A549 (cell line): ENCODE measurements around the gene MC2R. TPM values are rescaled to one million over a fixed set of nuclear protein-coding genes. Genes with fewer than 3 reads are reported as not detected.

ENCODE experiments used
- ATAC-seq, 2 experiments: fragments of 200-7000 bp in 1 of 2; fragments of >200 bp in 1 of 2; cut with Nextera tagmentation in 1 of 2; cut with Tn5 transposase in 1 of 2; 3 replicates each; pipeline versions ENCODE4 v1.8.0 to v1.9.1; 2018 to 2020; ENCODE audit warnings: mild to moderate bottlenecking in 1 of 2, moderate library complexity in 1 of 2
- CTCF ChIA-PET: fragments of 300-600 bp; sonication (Branson Sonifier 250); formaldehyde crosslinking; extraction: SDS; loops from one replicate; lab custom pipeline; 2021; ENCODE audit warnings: antibody characterized with exemption, inconsistent platforms; lab: Yijun Ruan, JAX
- POLR2A ChIA-PET: fragments of 350-600 bp; formaldehyde crosslinking; extraction: SDS; loops from one replicate; lab custom pipeline; 2021; ENCODE audit warnings: antibody characterized with exemption, inconsistent platforms; lab: Yijun Ruan, JAX
- DNase-seq, 2 experiments: peaks; one replicate each; pipeline versions ENCODE4 v3.0.0 to v3.0.0-alpha.2; 2011 to 2016; ENCODE audit warnings: low read depth in 1 of 2, low spot score in 1 of 2
- FAIRE-seq: peaks from 2 replicates; lab custom pipeline; 2011; peaks lifted over from hg19 to GRCh38; lab: Jason Lieb, UNC
- H3K27ac ChIP-seq, 2 experiments: fragments of >200 bp; sonication (Bioruptor Twin); formaldehyde crosslinking; 3 replicates each; pipeline ENCODE4 v1.5.1; 2016 to 2017
- H3K4me1 ChIP-seq: fragments of >200 bp; sonication (Bioruptor Twin); formaldehyde crosslinking; 3 replicates; pipeline ENCODE4 v1.6.1; 2016
- H3K4me2 ChIP-seq: fragments of >200 bp; sonication (Bioruptor Twin); formaldehyde crosslinking; 3 replicates; pipeline ENCODE4 v1.6.1; 2016
- H3K4me3 ChIP-seq: fragments of >200 bp; sonication (Bioruptor Twin); formaldehyde crosslinking; 3 replicates; pipeline ENCODE4 v1.5.1; 2016
- H3K9me3 ChIP-seq: fragments of >200 bp; sonication (Bioruptor Twin); formaldehyde crosslinking; 3 replicates; pipeline ENCODE4 v1.6.1; 2016
- BHLHE40 ChIP-seq: IDR thresholded peaks from 2 replicates; pipeline ENCODE4 v1.6.1; 2012; ENCODE audit warnings: low read depth, low read length, inconsistent platforms
- CHD4 ChIP-seq: fragments of 200-600 bp; sonication (generic); IDR thresholded peaks from 2 replicates; pipeline ENCODE4 v1.6.1; 2016; ENCODE audit warnings: antibody characterized with exemption, mild to moderate bottlenecking, borderline replicate concordance
- EHMT2 ChIP-seq: fragments of 200-600 bp; sonication (generic); IDR thresholded peaks from 2 replicates; pipeline ENCODE4 v1.6.1; 2016; ENCODE audit warnings: antibody characterized with exemption, low read depth, mild to moderate bottlenecking, moderate library complexity
- FOSB ChIP-seq: fragments of 250-450 bp; sonication (Bioruptor Pico); IDR thresholded peaks from 2 replicates; pipeline ENCODE4 v1.5.0; 2020; ENCODE audit warnings: mild to moderate bottlenecking, moderate library complexity
- FOSL2 ChIP-seq, 2 experiments: fragments of 450-650 bp in 1 of 2; fragments of >200 bp in 1 of 2; sonication (Bioruptor Twin) in 1 of 2; formaldehyde crosslinking; IDR thresholded peaks; 2 replicates each; pipeline versions ENCODE4 v1.5.0 to v1.6.1; 2016 to 2020; ENCODE audit warnings: mild to moderate bottlenecking in 1 of 2, moderate library complexity in 1 of 2
- HOXB13 ChIP-seq: fragments of 250-450 bp; sonication (Bioruptor Pico); IDR thresholded peaks from 2 replicates; pipeline ENCODE4 v1.5.0; 2020; ENCODE audit warnings: low read depth, mild to moderate bottlenecking, moderate library complexity
- JUN ChIP-seq, 2 experiments: fragments of >200 bp; sonication (Bioruptor Twin); formaldehyde crosslinking; IDR thresholded peaks; 2 replicates in 1 of 2; 3 replicates in 1 of 2; pipeline ENCODE4 v1.6.1; 2016 to 2017
- JUNB ChIP-seq: fragments of >200 bp; sonication (Bioruptor Twin); formaldehyde crosslinking; IDR thresholded peaks from 2 replicates; pipeline ENCODE4 v1.6.1; 2016
- NFE2L2 ChIP-seq: fragments of 150-350 bp; conservative IDR thresholded peaks from 2 replicates; pipeline ENCODE4 v1.6.1; 2014; ENCODE audit warnings: low read length
- NPAS2 ChIP-seq: fragments of 250-450 bp; sonication (Bioruptor Pico); IDR thresholded peaks from 2 replicates; pipeline ENCODE4 v1.8.0; 2022; ENCODE audit warnings: mild to moderate bottlenecking, moderate library complexity, borderline replicate concordance
- PHF8 ChIP-seq: fragments of 200-600 bp; sonication (generic); IDR thresholded peaks from 2 replicates; pipeline ENCODE4 v1.6.1; 2016; ENCODE audit warnings: low read depth, mild to moderate bottlenecking, antibody characterized with exemption, moderate library complexity, borderline replicate concordance
- RCOR1 ChIP-seq: fragments of 150-350 bp; IDR thresholded peaks from 2 replicates; pipeline ENCODE4 v1.6.1; 2014; ENCODE audit warnings: antibody characterized with exemption, low read length, low read depth
- SMC3 ChIP-seq: fragments of >200 bp; sonication (Bioruptor Twin); formaldehyde crosslinking; IDR thresholded peaks from 3 replicates; pipeline ENCODE4 v1.6.1; 2018; ENCODE audit warnings: inconsistent platforms
- SREBF2 ChIP-seq: fragments of 450-650 bp; IDR thresholded peaks from 2 replicates; pipeline ENCODE4 v1.6.1; 2014; ENCODE audit warnings: mild to moderate bottlenecking, moderate library complexity
- ZSCAN20 ChIP-seq: fragments of 250-450 bp; sonication (Bioruptor Pico); IDR thresholded peaks from 2 replicates; pipeline ENCODE4 v1.8.0; 2022; ENCODE audit warnings: mild to moderate bottlenecking, moderate library complexity
- WGBS: methylation state at CpG from one replicate; pipeline ENCODE4 v1.1.6; 2017; ENCODE audit errors: missing lambda C conversion rate; 5-methylcytosine and 5-hydroxymethylcytosine counted together
- polyA plus RNA-seq, 4 experiments: library from polyadenylated mRNA; depleted of rRNA in 3 of 4; stranded (reverse); fragments of >200 nt; fragmentation: RNase III in 1 of 4; extraction: RNeasy Plus Mini Kit Qiagen cat#74134 plus additional on column Dnase treatment in 1 of 4; gene quantifications; 2 replicates in 3 of 4; 3 replicates in 1 of 4; pipeline ENCODE4 v1.2.3, GENCODE V29; 2011 to 2017
- TF ChIP-seq, protein P1 (sequence below): IDR thresholded peaks from 2 replicates; pipeline ENCODE4 v1.6.1; 2012
- TF ChIP-seq, protein P2 (sequence below): fragments of 250-450 bp; sonication (Bioruptor Pico); IDR thresholded peaks from 2 replicates; pipeline ENCODE4 v1.5.0; 2020; ENCODE audit warnings: low read depth, mild to moderate bottlenecking, moderate library complexity

Gene MC2R
- polyA plus RNA-seq, 2 of the 4 experiments (the other 2 are of a cell fraction), result not detected

DNA sequence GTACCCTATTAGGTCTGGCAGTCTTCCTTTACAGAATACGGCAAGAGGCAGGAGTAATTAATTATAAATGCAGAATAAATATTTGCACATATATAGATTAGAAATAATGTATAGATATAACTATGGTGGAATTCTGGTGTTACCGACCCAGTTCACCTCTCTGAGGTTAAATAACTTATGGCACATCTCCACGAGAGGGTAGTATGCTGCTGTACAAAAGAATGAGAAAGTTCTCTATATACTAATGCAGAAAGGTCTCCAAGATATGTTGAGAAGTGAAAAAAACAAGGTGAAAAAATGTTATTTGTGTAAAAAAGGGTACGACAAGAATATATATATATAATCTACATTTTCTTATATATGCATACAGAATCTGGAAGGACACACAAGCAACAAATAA lies 40.8 kb downstream of the MC2R start:
- DNase-seq (no peak), FAIRE-seq (no peak), ATAC-seq (no peak)
- no peak overlapping the region for H3K4me2 ChIP-seq
- H3K27ac ChIP-seq, result no peak overlapping the region
- ChIA-PET CTCF (no interaction called here), POLR2A (no interaction called here)
- no peak overlapping the region for H3K4me3 ChIP-seq
- no peaks in the 10 kb centered on the region for H3K4me1 ChIP-seq
- 32% methylated on average over 4 of the region's 4 CpGs for WGBS
- TF ChIP-seq SREBF2 (no peak), FOSL2 (IDR thresholded peaks at IDR 0.05) (no peak), FOSL2 (CRISPR knock-in tag; IDR thresholded peaks at IDR 0.05) (no peak), ZSCAN20 (no peak), SMC3 (no peak), NFE2L2 (no peak), PHF8 (no peak)
- TF ChIP-seq, protein P1, sequence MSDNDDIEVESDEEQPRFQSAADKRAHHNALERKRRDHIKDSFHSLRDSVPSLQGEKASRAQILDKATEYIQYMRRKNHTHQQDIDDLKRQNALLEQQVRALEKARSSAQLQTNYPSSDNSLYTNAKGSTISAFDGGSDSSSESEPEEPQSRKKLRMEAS, result no peak
- TF ChIP-seq, protein P2, sequence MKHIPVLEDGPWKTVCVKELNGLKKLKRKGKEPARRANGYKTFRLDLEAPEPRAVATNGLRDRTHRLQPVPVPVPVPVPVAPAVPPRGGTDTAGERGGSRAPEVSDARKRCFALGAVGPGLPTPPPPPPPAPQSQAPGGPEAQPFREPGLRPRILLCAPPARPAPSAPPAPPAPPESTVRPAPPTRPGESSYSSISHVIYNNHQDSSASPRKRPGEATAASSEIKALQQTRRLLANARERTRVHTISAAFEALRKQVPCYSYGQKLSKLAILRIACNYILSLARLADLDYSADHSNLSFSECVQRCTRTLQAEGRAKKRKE (CRISPR knock-in tag), result no peak
- H3K9me3 ChIP-seq, result no peaks in the 10 kb centered on the region

DNA sequence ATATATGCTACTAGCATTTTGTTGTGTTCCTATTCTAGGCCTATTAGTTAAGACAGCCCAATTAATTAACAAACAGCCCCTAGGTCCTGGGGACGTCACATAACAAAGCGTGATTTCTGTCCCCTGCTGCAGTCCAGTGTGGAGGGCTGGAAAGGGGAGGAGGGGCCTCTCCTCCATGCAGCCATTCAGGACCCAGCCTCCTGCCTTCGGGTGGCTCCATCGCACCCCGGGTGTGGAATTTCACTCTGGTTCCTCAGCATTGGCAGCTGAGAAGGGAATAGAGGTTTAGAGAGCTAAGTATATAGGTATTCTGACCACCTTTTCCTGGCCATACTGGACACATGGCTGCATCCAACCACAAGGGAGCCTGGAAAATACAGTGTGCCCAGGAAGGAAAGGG lies 42.4 kb downstream of the MC2R start:
- CTCF ChIA-PET, result interaction anchor here (1.2 to 1.3 kb wide), 2 partner anchors 10 to 214 kb away, joined by 3 read pairs; no protein-coding TSS in a partner anchor
- no peak for TF ChIP-seq HOXB13 (CRISPR knock-in tag)
- TF ChIP-seq JUN (IDR thresholded peaks at IDR 0.05), result no peak
- no peak for TF ChIP-seq FOSB (CRISPR knock-in tag)
- DNase-seq, result no peak
- FAIRE-seq, result no peak
- H3K4me2 ChIP-seq, result no peak overlapping the region
- 43% methylated on average over 5 of the region's 5 CpGs for WGBS
- no peaks in the 10 kb centered on the region for H3K9me3 ChIP-seq
- no peaks in the 10 kb centered on the region for H3K4me1 ChIP-seq
- POLR2A ChIA-PET, result no interaction called here
- no peak overlapping the region for H3K27ac ChIP-seq
- no peak overlapping the region for H3K4me3 ChIP-seq
- no peak for ATAC-seq

DNA sequence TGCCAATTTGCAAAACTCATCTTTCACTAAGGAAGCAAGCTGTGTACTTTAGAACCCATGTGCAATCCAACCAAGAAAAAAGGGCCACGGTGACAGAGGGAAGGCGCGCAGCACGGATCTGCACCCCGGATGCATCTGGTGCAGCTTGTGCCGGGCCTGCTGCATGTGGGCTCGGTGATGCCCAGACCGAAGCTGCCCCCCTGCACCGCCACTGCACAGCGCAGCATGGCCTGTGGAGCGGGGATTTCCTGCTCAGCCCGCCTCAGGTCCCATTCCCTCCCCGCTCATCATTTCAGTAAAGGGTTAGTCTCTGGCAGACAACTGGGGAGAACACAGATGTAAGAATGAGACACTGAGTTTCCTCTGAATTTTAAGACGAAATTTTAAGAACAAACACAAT lies 43.0 kb downstream of the MC2R start:
- ChIA-PET CTCF (interaction anchor here (1.2 to 1.3 kb wide), 2 partner anchors 10 to 214 kb away, joined by 3 read pairs; no protein-coding TSS in a partner anchor), POLR2A (no interaction called here)
- TF ChIP-seq JUNB (no peak), JUN (IDR thresholded peaks at IDR 0.05) (no peak), RCOR1 (no peak), CHD4 (no peak)
- TF ChIP-seq, protein P2 (CRISPR knock-in tag), result no peak
- ATAC-seq (no peak), FAIRE-seq (no peak), DNase-seq (no peak)
- Histone ChIP-seq H3K9me3 (no peaks in the 10 kb centered on the region), H3K27ac (no peak overlapping the region), H3K4me1 (no peaks in the 10 kb centered on the region), H3K4me3 (no peak overlapping the region), H3K4me2 (no peak overlapping the region)
- WGBS, result 74% methylated on average over 6 of the region's 14 CpGs

DNA sequence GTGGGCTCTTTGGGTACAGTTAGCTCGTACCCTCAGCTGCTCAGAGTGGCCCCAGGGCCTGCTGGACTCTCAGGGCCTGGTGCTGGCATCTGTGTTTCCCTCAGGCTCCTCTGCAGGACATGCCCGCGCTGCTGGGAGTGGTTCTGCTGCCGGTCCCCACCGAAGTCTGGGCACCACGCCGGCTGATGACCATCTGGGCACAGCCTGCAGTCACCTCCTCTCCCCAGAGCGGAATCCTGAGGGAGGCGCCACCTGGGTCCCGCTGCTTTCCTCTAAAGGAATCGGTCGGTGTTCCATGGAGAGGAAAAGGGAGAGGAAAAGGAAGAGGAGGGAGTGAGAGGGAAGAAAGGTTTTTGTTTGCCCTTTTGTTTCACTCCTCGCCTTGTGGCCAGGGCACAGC lies 43.6 kb downstream of the MC2R start:
- ChIA-PET CTCF (interaction anchor here (1.2 kb wide), 1 partner anchor 11 kb away, joined by 3 read pairs; no protein-coding TSS in a partner anchor), POLR2A (no interaction called here)
- Histone ChIP-seq H3K4me1 (no peaks in the 10 kb centered on the region), H3K9me3 (no peaks in the 10 kb centered on the region), H3K4me2 (no peak overlapping the region), H3K27ac (no peak overlapping the region), H3K4me3 (no peak overlapping the region)
- 20% methylated on average over 7 of the region's 13 CpGs for WGBS
- no peak for FAIRE-seq
- no peak for DNase-seq
- no peak for ATAC-seq
- TF ChIP-seq EHMT2, result no peak
- no peak for TF ChIP-seq NPAS2
- no peak for TF ChIP-seq BHLHE40
